ENCODE measurements around the gene DAPK1. TPM values are rescaled to one million over a fixed set of nuclear protein-coding genes. Genes with fewer than 3 reads are reported as not detected.

DAPK1 gene
- total RNA-seq, 4 donors from 2014 or later = 8.8 to 18.3 (median 9.9) TPM

DNA sequence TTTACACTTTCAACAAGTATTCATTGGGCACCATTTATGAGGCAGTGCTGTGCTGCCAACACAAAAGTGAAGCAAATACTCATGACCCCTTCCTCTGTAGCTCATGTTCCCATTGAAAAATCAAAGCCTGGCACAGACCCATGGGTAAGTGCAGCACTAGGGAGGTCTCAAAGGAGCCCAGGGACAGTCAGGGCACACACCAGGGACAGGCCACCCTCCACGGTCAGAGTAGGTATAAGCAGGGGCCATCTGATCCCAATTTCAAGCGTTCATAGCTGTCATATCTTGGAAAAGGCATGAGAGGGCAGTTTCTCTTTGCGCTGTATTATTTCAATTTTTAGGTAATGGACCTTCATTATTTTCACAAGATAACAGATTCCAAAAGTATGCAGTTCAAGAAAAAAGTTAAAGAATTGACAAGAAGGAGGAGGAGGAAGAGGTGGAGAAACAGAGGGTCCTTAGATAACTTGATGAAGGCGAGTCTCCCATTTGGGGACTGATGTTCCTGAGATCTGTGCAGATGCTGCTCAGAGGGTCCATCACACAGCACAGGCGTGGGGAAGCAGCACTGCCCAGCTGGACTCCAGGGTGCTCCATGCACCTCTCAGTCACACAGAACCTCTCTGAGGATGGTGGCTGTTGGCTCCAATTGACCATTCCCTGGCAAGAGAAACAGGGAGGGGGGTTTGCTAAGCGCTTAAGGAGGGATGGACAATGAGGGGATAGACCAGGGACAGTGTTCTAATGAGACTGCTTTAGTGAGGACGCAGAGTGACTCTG lies 235.8 kb downstream of the DAPK1 start:
- intact Hi-C loops (cut with DNase I; ENCODE audit: low total_unique reads) = no loop called here
- WGBS, 2 donors = 89% methylated on average over 7 of the region's 7 CpGs
- TF ChIP-seq, protein P1, sequence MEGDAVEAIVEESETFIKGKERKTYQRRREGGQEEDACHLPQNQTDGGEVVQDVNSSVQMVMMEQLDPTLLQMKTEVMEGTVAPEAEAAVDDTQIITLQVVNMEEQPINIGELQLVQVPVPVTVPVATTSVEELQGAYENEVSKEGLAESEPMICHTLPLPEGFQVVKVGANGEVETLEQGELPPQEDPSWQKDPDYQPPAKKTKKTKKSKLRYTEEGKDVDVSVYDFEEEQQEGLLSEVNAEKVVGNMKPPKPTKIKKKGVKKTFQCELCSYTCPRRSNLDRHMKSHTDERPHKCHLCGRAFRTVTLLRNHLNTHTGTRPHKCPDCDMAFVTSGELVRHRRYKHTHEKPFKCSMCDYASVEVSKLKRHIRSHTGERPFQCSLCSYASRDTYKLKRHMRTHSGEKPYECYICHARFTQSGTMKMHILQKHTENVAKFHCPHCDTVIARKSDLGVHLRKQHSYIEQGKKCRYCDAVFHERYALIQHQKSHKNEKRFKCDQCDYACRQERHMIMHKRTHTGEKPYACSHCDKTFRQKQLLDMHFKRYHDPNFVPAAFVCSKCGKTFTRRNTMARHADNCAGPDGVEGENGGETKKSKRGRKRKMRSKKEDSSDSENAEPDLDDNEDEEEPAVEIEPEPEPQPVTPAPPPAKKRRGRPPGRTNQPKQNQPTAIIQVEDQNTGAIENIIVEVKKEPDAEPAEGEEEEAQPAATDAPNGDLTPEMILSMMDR (IDR thresholded peaks at IDR 0.05) = no peak
- TF ChIP-seq POLR2A (IDR thresholded peaks at IDR 0.05) = no peak
- no peak overlapping the region for H3K4me3 ChIP-seq (ENCODE audit: low read depth, poor library complexity, severe bottlenecking)
- no peak for DNase-seq (ENCODE audit: low spot score in 2 of 2)

DNA sequence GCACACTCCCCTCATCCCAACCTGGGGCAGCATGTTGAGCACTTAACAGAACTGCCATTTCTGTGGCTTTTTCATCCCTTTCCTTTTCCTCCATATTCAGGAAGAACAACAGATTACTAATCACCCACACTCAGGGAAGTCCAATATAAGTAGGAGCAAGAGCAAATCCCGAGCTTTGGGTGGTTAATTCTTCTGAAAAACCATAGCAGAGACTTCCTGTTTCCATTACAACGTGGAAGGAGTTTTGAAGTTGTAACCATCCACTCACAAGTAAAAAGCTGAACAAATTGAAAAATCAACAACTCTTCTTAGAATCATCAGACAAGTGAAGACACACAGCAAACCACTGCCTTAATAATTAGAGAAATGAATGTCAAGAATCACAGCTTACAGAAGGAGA lies 236.4 kb downstream of the DAPK1 start:
- H3K4me3 ChIP-seq (ENCODE audit: low read depth, poor library complexity, severe bottlenecking) = no peak overlapping the region
- intact Hi-C loops (cut with DNase I; ENCODE audit: low total_unique reads) = no loop called here
- WGBS, 2 donors = 44 to 45% methylated on average over 2 of the region's 2 CpGs
- no peak for DNase-seq (ENCODE audit: low spot score in 2 of 2)
- TF ChIP-seq, protein P1 (IDR thresholded peaks at IDR 0.05) = no peak
- TF ChIP-seq POLR2A (IDR thresholded peaks at IDR 0.05) = no peak

DNA sequence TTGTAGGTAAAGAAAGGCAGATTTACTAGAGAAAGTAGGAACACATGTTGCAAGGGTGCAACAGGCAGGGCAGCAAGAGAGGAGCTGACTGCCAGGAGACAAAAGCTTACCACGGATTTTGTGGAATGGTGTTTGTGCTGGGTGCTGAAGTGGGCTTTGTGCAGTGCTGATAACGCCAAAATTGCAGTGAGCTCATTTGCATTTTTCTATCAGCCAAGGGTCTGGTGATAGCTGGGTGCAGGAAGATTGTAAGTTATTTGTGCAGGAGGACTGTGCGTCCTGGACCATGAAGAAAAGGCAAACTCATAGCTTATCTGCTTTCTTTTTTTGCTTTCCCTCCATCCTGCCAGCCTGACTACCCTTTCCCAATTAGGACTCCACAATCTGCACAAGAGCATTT lies 241.9 kb downstream of the DAPK1 start:
- no peak for TF ChIP-seq POLR2A (IDR thresholded peaks at IDR 0.05)
- TF ChIP-seq, protein P1 (IDR thresholded peaks at IDR 0.05) = no peak
- DNase-seq (ENCODE audit: low spot score in 2 of 2) = no peak
- intact Hi-C loops (cut with DNase I; ENCODE audit: low total_unique reads) = no loop called here
- 80 to 92% methylated on average over 3 of the region's 3 CpGs for WGBS, 2 donors
- no peak overlapping the region for H3K4me3 ChIP-seq (ENCODE audit: low read depth, poor library complexity, severe bottlenecking)

DNA sequence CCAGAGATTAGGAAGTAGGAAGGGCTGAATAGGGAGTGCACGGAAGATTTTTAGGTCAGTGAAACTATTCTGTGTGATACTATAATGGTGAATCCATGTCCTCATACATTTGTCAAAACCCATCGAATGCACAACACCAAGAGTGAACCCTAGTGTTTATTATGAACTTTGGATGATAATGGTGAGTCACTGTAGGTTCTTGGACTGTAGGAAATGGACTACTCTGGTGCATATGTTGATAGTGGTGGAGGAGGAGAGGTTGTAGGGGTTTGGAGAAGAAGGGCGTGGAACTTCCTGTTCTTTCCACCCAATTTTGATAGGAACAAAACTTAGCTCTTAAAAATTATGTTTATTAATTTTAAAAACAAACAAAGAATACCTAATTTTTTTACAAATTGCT lies 242.5 kb downstream of the DAPK1 start:
- TF ChIP-seq POLR2A (IDR thresholded peaks at IDR 0.05) = no peak
- TF ChIP-seq, protein P1 (IDR thresholded peaks at IDR 0.05) = no peak
- no peak overlapping the region for H3K4me3 ChIP-seq (ENCODE audit: low read depth, poor library complexity, severe bottlenecking)
- 62 to 72% methylated on average over 3 of the region's 3 CpGs for WGBS, 2 donors
- intact Hi-C loops (cut with DNase I; ENCODE audit: low total_unique reads) = no loop called here
- DNase-seq (ENCODE audit: low spot score in 2 of 2) = no peak

DNA sequence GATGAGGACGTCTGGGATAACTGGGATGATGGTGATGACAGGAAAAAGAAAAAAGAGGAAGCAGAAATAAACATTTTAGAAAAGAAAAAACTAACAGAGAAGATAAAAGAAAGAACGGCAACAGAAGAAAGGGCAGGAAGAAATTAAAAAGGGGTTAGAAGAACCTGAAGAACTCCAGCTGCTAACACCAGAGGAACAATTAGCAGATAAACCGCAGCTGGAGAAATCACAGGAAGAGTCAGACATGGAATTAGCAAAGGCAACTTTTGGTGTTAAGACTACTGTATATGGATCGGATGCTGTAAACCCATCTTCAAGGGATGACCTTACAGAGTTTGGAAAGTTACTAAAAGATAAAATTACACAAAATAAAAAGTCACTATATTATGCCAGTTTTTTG lies 243.7 kb downstream of the DAPK1 start:
- TF ChIP-seq POLR2A (IDR thresholded peaks at IDR 0.05) = no peak
- TF ChIP-seq, protein P1 (IDR thresholded peaks at IDR 0.05) = no peak
- 48 to 51% methylated on average over 4 of the region's 4 CpGs for WGBS, 2 donors
- no peak for DNase-seq (ENCODE audit: low spot score in 2 of 2)
- intact Hi-C loops (cut with DNase I; ENCODE audit: low total_unique reads) = no loop called here
- no peak overlapping the region for H3K4me3 ChIP-seq (ENCODE audit: low read depth, poor library complexity, severe bottlenecking)

DNA sequence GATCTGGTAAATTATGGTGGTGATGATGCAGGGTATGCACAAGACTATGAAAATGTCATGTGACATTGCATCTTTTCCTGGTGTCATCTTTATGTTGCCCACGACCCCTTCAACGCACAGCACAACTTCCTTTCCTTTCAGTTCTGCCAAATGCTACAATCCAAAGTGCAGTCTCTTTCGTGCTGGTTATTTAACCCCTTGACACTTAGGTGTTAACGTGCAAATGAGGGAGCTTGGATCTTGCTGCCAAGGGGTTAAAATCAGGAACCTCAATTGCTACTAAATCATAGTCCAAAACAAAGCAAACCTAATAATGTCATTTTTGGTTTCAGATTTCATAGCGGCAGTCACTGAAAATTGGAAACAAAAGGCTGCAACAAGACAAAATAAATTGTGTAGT lies 244.2 kb downstream of the DAPK1 start:
- TF ChIP-seq POLR2A (IDR thresholded peaks at IDR 0.05) = no peak
- TF ChIP-seq, protein P1 (IDR thresholded peaks at IDR 0.05) = no peak
- DNase-seq (ENCODE audit: low spot score in 2 of 2) = no peak
- intact Hi-C loops (cut with DNase I; ENCODE audit: low total_unique reads) = no loop called here
- H3K4me3 ChIP-seq (ENCODE audit: low read depth, poor library complexity, severe bottlenecking) = no peak overlapping the region
- WGBS, 2 donors = 29% methylated on average over 5 of the region's 5 CpGs
